HG03064 (cell line): ENCODE measurements around the gene GPANK1.
A peak's percentile ranks its signal among the peaks of the same experiment; 100 is the strongest.

Experiments used
- ATAC-seq: cut with Tn5 transposase; IDR thresholded peaks from one replicate; pipeline ENCODE4 v1.9.1; 2021; ENCODE audit warnings: low read depth; ENCODE audit not compliant: unreplicated experiment

Gene GPANK1

GRCh38 chr6:31663961-31664789 is 622 bp downstream of the GPANK1 start:
- ATAC-seq = no peak

DNA sequence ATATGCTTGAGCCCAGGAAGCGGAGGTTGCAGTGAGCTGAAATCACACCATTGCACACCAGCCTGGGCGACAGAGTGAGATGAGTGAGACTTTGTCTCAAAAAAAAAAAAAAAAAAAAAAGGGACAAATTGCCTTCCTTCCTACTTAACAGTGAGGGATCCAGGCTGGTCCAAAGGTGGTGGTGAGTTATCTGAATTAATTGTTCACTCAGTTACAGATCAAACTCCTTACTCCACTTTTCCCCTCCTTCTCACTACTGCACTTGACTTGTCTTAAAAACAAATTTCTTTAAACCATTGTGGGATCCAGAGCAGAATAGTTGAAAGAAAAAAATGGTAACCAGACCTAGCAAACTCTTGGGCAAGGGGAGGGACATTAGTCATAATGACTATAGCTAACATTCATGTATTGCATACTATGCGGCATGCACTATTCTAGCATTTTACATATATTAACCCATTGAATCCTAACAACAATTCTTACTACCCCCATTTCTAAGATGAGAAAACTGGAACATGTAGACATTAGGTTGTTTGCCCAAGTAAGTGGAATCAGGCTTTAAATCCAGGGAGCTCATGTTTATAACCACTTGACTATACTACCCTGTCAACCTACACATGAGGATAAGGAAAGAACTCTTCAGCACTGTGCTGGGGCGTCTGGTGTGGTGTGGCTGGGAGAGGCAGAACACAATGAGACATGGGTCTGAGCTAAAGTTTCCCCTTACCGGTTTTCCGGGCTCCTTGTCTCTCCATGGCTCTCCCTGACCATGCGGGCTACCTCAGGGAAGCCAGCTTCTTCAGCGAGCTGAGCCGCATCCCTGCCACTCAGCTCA is 1.5 kb downstream of the GPANK1 start:
- no peak for ATAC-seq

DNA sequence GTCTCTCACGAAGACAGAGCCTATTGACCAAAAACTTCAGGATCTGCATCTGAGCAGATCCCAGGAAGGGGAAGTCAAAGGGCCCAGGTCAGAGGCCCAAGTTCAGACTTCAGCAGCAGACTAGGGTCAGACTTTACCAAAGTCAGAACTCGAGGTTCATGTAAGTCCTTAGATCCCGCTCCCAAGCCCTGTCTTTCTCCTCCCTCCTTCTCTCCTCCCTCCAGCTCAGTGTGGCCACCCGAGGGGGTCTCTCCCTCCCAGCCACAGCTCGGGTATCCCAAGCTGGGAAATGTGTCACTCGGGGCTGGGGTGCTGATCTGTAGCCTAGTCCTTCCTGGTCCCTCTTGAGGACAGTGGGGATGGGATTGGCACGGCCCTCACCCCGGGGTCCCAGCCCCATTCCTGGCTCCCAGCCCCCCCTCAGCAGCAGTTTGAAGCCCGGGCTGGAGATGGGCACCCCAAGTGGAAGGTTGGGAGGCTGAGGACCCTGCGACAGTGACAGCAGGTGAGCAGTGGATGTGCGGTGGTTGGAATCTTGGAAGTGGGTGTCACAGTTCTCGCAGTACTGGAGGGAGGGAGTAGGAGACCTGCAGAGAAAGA is 2.6 kb downstream of the GPANK1 start:
- ATAC-seq = no peak

DNA sequence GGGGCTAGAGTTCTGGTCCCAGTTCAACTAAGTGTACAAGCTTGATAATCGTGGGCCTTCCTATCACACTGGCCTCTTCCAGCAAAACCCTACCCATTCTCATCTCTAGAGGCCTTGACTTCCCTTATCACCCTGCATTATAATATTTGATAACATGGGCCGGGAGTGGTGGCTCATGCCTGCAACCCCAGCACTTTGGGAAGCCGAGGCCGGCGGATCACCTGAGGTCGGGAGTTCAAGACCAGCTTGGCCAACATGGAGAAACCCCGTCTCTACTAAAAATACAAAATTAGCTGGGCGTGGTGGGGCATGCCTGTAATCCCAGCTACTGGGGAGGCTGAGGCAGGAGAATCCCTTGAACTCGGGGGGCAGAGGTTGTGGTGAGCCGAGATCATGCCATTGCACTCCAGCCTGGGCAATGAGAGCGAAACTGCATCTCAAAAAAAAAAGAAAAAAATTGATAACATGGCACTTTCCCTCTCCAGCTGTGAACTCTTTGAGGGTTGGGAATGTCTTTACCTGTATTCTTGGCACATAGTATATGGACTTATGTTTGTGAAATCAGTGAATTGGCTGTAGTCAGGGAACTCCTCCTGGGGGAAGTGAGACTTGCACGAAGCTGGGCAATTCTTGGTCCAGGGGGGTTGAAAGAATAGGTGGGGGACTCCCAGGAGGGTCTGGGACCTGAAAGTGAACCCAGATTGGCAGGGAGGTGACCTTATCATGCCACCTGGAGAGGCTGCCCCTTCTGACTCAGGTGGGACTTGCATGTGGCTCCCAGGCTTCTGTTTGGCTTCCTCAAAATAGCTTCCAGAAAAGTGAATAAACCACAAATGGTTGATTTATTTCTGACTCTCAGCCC is 3.3 kb downstream of the GPANK1 start:
- no peak for ATAC-seq

DNA sequence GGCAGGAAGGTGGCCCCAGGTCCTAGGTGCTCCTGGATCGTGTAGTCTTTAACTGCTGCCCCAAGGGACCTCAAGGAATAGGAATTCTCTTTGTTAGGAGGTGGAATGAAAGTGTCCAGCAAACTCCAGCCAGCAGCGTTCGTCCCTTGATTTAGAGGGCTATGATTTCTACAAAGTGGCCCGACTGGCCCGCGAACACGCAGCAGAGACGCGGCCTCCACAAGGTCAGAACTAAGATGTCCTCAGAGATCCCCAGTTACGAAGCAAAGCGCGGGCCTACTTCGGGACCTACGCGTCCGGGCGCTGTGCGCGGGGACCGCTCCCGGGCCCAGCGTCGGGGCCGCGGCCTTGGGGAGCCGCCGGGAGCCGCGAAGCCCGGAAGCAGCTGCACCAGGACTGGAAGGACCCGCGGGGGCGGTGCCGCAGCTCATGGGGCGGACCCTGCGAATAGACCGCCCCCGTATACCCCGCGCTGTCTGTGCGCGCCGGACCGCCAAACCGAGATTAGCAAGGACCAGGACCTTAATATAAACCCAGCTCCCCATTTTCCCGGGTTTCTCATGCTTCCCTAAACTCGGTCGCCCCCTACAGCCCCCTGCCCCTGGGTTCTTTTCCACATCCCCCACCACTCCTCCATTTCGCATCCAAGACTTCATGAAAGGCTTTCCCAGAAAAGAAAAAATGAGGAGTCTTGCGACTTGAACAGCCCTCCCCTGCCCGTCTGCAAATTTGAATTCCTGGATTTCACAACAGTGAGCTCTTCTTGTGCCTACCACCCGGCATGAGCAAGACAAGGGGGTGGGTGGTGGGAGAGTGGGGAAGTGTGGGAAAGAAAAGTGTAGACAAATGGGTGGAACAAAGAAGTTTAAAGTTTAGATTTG is 4.2 kb downstream of the GPANK1 start, which contains the start of gene C6orf47:
C6orf47 (minus strand) TSS at position 398 of the 881 bp plus-strand sequence. CDS start 831 bp downstream, outside the sequence.
- peak; percentile 44 for ATAC-seq

DNA sequence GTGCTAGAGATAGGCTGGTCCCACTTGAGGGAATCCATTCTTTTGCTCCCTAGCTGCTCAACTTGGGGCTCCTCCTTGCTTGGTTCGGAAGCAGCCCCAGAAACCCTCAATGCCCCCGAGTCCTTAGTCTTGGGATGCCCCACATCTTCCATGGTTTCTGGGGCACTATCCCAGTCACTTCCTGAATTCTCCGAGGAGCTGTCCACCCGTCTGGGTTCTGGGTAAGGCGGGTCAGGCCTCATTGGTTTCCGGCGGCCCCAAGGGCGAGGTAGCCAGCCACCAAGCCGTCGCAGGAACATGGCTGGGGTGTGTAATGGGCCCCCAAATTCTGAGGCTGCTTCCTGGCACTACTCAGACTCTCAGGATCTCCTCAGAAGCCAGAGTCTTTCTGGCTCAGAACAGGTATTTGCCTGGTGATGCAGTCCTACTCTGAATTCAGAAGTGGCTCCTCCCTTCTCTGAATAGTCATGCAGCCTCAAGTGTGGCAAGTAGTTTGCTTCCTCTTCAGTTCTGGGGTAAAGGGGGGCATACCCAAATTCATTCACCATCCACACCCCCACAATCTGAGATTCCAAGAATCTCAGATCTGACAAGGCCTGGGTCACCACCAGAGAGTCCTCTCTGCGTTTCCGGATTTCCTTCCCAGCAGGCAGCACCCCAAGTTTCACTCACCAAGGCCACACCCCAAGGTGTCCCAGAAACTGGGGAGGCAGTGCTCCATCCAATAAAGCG is 5.0 kb downstream of the GPANK1 start:
- no peak for ATAC-seq

DNA sequence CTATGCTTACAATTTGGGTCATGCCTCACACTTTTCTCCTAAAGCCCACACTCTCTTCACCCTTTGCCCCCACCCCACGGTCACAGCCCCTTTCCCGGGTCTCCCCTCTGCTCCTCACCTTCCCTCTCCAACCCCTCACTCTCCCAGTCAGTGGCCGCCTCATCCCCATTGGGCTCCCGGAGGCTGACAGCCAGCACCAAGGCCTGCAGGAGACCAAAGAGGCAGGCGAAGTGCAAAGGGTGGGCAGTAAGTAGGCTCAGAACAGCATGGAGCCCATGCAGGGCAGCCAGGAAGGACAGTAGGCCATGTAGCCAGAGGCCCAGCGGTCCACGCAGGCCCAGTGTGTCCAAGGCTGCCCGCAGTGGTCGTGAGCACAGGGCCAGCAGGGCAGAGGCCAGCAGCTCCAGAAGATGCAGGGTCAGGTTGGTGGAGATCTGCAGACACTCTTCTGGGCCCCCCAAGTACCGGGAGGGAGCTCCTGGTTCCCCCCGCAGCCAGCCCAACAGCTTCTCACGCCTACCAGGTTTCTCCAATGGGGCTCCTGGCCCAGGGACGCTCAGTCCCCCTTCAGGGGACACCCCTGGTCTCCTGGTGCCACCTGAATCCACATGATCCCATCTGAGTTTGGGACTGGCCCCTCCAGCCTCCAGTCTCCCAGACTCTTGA is 5.7 kb downstream of the GPANK1 start:
- no peak for ATAC-seq

DNA sequence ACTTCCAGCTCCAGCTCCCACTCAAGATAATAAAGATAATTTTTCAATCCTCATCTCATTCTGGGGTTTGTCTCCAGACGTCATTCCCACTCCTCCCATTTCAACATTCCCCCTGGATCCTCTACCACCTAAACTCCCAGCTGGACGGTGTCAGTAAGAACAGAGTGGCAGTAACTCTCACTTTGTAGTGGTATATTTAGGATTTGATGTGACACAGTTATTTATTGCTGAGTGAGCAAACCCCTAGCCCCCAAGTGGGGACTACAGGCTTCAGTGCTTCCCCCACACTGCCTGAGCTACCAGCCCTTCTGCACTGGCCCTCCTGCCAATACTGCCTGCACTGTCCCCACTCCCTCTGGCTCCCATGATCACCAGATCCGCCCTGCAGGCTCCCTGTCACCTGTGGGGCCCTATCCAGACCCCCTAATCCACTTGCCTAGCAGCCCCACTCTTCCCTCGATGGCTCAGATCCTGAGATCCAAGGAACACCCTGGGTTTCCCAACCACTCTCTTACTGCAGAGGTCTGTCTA is 6.6 kb downstream of the GPANK1 start:
- ATAC-seq = no peak

GRCh38 chr6:31657406-31658157 is 7.2 kb downstream of the GPANK1 start:
- no peak for ATAC-seq

DNA sequence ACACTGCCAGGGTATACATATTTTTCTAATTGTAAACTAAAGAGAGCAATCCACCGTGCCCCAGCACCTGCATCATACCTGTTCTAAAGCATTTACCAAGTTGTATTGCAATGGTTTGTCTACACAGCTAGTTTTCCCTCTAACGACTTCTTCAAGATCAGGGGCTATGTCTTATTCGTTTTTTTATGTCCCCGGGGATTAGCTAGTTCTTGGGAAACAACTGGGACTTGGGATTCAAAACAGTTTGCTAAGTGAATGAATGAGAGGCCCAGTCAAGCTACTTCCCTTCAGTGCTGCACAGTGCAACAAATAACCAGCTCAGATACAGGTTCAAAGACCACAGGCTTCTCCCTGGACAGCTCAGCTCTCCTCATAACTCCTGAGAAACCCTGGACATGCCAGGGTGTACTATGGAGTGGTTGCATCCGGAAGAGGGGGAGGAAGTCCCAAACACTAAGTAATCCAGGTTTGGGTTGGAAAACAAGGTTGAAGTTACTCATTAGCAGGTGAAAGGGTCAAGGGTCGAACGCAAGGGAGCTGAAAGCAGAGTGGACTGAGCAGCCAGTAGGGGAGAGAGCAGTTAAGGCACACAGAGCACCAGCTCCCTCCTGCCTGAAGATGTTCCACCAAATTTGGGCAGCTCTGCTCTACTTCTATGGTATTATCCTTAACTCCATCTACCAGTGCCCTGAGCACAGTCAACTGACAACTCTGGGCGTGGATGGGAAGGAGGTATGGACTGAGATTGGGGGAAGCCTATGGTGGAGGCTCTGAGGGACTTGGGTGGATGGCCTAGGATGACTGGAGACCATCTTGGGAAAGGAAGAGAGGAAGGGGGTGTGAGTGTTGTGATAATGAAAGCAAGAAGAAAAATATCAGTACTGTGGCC is 9.2 kb downstream of the GPANK1 start, which contains the start of gene APOM:
APOM (plus strand) TSS at position 546 of the 889 bp plus-strand sequence; CDS start at position 619, 73 bp downstream.
- ATAC-seq = no peak

DNA sequence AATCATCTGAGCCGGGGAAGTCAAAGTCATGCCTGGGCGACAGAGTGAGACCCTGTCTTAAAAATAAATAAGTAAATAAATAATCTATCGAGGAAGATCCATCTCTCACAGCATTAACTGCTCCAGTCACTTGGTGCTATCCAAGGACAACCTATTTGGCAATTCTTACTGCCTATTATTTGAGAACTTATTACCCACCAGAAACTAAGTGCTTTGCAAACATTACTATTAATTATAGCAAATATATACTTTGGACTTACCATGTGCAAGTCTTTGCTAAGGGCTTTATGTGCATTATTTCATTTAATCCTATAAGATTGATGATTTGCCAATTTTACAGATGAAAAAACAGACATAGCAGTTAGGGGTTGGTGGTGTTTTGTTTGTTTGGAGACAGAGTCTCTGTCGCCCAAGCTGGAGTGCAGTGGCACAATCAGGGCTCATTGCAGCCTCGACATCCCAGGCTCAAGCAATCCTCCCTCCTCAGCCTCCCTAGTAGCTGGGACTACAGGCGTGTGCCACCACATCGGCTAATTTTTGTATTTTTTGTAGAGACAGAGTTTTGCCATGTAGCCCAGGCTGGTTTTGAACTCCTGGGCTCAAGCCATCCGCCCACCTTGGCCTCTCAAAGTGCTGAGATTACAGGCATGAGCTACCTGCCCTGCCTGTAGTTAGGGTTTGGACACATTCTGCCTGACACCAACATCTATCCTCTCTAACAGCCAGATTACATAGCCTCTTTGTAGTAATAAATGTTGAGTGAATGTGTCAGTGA is 10.0 kb downstream of the GPANK1 start:
- no peak for ATAC-seq

- peak; percentile 60 for ATAC-seq
Measured at GRCh38 chr6:31652925-31653724, 11.7 kb downstream of the GPANK1 start.

- ATAC-seq = peak; percentile 32
Measured at GRCh38 chr6:31651602-31652191, 13.1 kb downstream of the GPANK1 start.

DNA sequence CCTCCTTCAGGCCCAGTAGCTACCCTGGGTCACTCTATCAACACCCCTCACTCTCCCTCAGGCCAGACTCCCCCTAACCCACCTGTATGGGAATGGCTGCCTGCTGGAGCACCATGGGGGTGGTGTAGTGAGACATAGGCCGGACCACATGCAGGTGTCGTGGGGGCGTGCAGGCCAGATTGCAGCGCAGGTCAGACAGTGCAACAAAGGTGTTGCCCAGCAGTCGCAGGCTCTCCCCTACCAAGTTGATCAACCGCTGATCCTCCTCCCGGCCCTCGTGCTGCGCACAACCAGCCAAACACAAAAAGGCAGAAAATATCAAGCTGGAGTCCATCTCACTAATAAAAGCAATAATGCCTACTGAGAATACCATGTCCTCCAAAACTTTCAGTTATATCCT is 19.5 kb downstream of the GPANK1 start:
- ATAC-seq = no peak
